GM12875 (cell line): ENCODE data around the gene RNF187.
"Not testable (repeated sequence)": the region's sequence is repeated elsewhere in the genome, so short reads cannot be mapped to it uniquely, and the experiment has no call there.

Experiments used
- H3K4me3 ChIP-seq: one replicate; pipeline ENCODE4 v1.5.1; 2011; ENCODE audit warnings: low read depth, low read length, control low read depth
- CTCF ChIP-seq: IDR thresholded peaks from 2 replicates; pipeline ENCODE4 v1.5.1; 2011; ENCODE audit warnings: low read depth, mild to moderate bottlenecking, control low read depth, inconsistent platforms, low read length, moderate library complexity, borderline replicate concordance; ENCODE audit not compliant: insufficient read depth

Gene RNF187

GRCh38 chr1:228465571-228466146 lies 21.5 kb upstream of the RNF187 start:
- TF ChIP-seq CTCF = no peak
- no peak overlapping the region for H3K4me3 ChIP-seq

- not testable (repeated sequence) for H3K4me3 ChIP-seq
Measured at GRCh38 chr1:228468188-228468587, 19.0 kb upstream of the RNF187 start.

- H3K4me3 ChIP-seq = no peak overlapping the region
- TF ChIP-seq CTCF = no peak
Measured at GRCh38 chr1:228469413-228470162, 17.6 kb upstream of the RNF187 start.

GRCh38 chr1:228471154-228471761 lies 15.9 kb upstream of the RNF187 start:
- TF ChIP-seq CTCF = no peak
- H3K4me3 ChIP-seq = no peak overlapping the region

GRCh38 chr1:228471762-228472398 lies 15.3 kb upstream of the RNF187 start:
- TF ChIP-seq CTCF = peak; percentile 70
- H3K4me3 ChIP-seq = no peak overlapping the region

- no peak for TF ChIP-seq CTCF
- no peak overlapping the region for H3K4me3 ChIP-seq
Measured at GRCh38 chr1:228472655-228473054, 14.5 kb upstream of the RNF187 start.

- no peak for TF ChIP-seq CTCF
- H3K4me3 ChIP-seq = no peak overlapping the region
Measured at GRCh38 chr1:228474507-228474906, 12.7 kb upstream of the RNF187 start.
